Measurements from ENCODE around the gene TAF1A. TPM values are rescaled to one million over a fixed set of nuclear protein-coding genes. Genes with fewer than 3 reads are reported as not detected.

Gene TAF1A
- 1 to 10 TPM; 2.0 to 2.8 TPM for total RNA-seq

DNA sequence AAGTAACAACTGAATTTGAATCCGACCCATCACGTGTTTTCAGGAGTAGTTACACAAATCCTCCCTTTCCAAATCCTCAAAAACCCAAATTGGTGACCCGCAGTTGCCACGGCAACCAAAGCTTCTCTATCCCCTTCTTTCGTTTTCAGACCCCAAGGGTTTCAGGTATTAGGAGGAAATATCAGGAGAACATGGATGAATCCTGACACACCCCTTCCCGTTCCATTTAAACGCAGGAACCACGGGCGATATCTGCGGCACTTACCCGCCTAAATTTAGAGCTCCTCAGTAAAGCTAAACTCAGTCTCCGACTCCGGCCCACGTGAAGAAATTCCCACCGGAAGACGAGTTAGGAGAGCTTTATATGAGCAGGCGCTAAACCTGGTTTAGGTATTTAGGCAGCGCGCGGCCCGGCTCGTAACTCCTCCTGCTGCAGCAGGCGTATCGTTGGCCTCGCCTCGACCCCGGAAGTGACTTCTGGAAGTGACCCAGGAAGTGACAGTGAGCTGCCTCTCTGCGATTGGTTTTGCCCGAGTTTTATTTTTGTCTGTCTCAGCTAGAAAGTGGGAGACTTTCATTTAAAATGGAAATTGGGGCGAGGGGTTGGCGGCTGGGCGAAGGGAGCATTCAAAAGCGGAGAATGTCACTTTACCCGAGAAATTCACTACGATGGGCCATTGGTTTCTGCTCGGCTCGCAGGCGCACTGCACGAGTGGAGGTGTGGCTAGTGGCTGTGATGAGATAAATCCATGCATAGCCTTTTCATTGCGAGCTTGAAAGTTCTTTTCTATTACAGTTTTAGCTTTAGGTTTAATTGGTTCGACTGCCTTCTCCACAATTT is at the start of gene TAF1A:
Gene TAF1A (minus strand): TSS at position 472 of the 841 bp plus-strand sequence.
- Histone ChIP-seq H3K36me3 (no peaks in the 10 kb centered on the region), H3K27me3 (replicated peaks; ENCODE audit: insufficient read depth) (no peaks in the 10 kb centered on the region), H3K27ac (peak within 1 kb of the TSS; percentile 67 to 76), H3K4me1 (ENCODE audit: control insufficient read depth in 1 of 2, low read depth in 2 of 2) (peaks cover 15 to 24% of the 10 kb centered on the region in 2 donors), H3K4me3 (peak within 1 kb of the TSS; percentile 78), H3K9me3 (no peaks in the 10 kb centered on the region)
- DNase-seq (ENCODE audit: low spot score) = peak; percentile 36
- peak; percentile 52 for ATAC-seq (ENCODE audit: insufficient number of reproducible peaks, low FRiP score, low read depth)
- TF ChIP-seq, protein P1, sequence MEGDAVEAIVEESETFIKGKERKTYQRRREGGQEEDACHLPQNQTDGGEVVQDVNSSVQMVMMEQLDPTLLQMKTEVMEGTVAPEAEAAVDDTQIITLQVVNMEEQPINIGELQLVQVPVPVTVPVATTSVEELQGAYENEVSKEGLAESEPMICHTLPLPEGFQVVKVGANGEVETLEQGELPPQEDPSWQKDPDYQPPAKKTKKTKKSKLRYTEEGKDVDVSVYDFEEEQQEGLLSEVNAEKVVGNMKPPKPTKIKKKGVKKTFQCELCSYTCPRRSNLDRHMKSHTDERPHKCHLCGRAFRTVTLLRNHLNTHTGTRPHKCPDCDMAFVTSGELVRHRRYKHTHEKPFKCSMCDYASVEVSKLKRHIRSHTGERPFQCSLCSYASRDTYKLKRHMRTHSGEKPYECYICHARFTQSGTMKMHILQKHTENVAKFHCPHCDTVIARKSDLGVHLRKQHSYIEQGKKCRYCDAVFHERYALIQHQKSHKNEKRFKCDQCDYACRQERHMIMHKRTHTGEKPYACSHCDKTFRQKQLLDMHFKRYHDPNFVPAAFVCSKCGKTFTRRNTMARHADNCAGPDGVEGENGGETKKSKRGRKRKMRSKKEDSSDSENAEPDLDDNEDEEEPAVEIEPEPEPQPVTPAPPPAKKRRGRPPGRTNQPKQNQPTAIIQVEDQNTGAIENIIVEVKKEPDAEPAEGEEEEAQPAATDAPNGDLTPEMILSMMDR (IDR thresholded peaks at IDR 0.05) = no peak

GRCh38 chr1:222634180-222635013 is 44.7 kb upstream of the TAF1A start:
- Histone ChIP-seq H3K4me1 (ENCODE audit: control insufficient read depth in 1 of 2, low read depth in 2 of 2) (peaks cover 4 to 10% of the 10 kb centered on the region in 2 donors), H3K9me3 (no peaks in the 10 kb centered on the region), H3K4me3 (no peak overlapping the region), H3K36me3 (peaks cover 20% of the 10 kb centered on the region), H3K27me3 (replicated peaks; ENCODE audit: insufficient read depth) (no peaks in the 10 kb centered on the region), H3K27ac (no peak overlapping the region)
- ATAC-seq (ENCODE audit: insufficient number of reproducible peaks, low FRiP score, low read depth) = peak; percentile 88
- TF ChIP-seq, protein P1 (IDR thresholded peaks at IDR 0.05) = peak; percentile 92
- DNase-seq (ENCODE audit: low spot score) = no peak

GRCh38 chr1:222632749-222633148 is 43.0 kb upstream of the TAF1A start:
- H3K9me3 ChIP-seq = no peaks in the 10 kb centered on the region
- ATAC-seq (ENCODE audit: insufficient number of reproducible peaks, low FRiP score, low read depth) = no peak

DNA sequence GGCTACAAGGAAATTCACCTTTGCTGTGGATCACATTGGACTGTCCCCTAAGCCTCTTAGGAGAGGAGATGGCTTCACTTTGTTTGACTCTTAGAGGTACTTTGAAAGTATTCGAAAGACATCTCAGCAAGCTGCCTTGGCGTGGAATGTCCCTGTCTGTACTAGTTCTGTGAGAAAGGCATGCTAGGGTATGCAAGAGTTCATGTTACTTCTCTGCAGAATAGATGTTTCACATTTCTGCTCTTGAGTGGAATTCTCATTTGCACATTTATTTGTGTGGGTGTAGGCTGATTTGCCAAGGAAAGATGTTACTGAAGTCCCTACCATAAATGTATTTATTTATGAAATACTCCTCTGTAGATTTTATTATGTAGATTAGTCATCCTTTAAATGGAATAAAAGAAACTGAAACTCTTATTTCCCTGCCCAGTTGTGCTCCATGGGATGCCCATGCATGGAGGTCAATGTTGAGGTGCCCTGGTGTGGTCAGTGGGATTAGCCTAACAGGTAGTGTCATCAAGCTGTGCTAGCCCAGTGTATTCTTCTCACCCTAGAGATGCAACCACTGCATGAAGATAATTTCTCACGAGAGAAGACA is 42.0 kb upstream of the TAF1A start:
- TF ChIP-seq, protein P1 (IDR thresholded peaks at IDR 0.05) = no peak
- DNase-seq (ENCODE audit: low spot score) = no peak
- Histone ChIP-seq H3K9me3 (no peaks in the 10 kb centered on the region), H3K36me3 (peaks cover 20% of the 10 kb centered on the region), H3K4me3 (no peak overlapping the region), H3K27ac (no peak overlapping the region), H3K27me3 (replicated peaks; ENCODE audit: insufficient read depth) (no peaks in the 10 kb centered on the region), H3K4me1 (ENCODE audit: control insufficient read depth in 1 of 2, low read depth in 2 of 2) (peaks cover 4 to 15% of the 10 kb centered on the region in 2 donors)
- no peak for ATAC-seq (ENCODE audit: insufficient number of reproducible peaks, low FRiP score, low read depth)

More at GRCh38 chr1:222632749-222633148, 43.0 kb upstream of the TAF1A start:
- H3K4me1 ChIP-seq (ENCODE audit: control insufficient read depth in 1 of 2, low read depth in 2 of 2) = peaks cover 4 to 11% of the 10 kb centered on the region in 2 donors
- H3K4me3 ChIP-seq = no peak overlapping the region
- DNase-seq (ENCODE audit: low spot score) = no peak
- TF ChIP-seq, protein P1 (IDR thresholded peaks at IDR 0.05) = no peak
- H3K36me3 ChIP-seq = peaks cover 20% of the 10 kb centered on the region
- H3K27me3 ChIP-seq (replicated peaks; ENCODE audit: insufficient read depth) = no peaks in the 10 kb centered on the region
- H3K27ac ChIP-seq = no peak overlapping the region
